Breast epithelium (tissue), 4 donors: ENCODE measurements around the gene ATP7A. TPM values are rescaled to one million over a fixed set of nuclear protein-coding genes. Genes with fewer than 3 reads are reported as not detected.
"Not testable (repeated sequence)": the region's sequence is repeated elsewhere in the genome, so short reads cannot be mapped to it uniquely, and the experiment has no call there.

Experiments
- DNase-seq, 2 donors: peaks; one replicate each; pipeline ENCODE4 v3.0.0-alpha.2; 2019; ENCODE audit warnings: low spot score in 2 of 2
- H3K27ac ChIP-seq, 2 donors: fragments of 200-600 bp; sonication (generic) in 1 of 2; one replicate each; pipeline ENCODE4 v1.5.1; 2016 to 2019; ENCODE audit warnings: mild to moderate bottlenecking in 1 of 2
- H3K27me3 ChIP-seq, 2 donors: fragments of 200-600 bp; sonication (generic) in 1 of 2; one replicate each; pipeline versions ENCODE4 v1.5.1 to v1.6.0; 2017 to 2019; ENCODE audit warnings: control low read depth in 1 of 2, mild to moderate bottlenecking in 1 of 2
- H3K36me3 ChIP-seq: fragments of 200-600 bp; one replicate; pipeline ENCODE4 v1.5.1; 2019
- H3K4me1 ChIP-seq, 2 donors: fragments of 200-600 bp; sonication (generic); one replicate each; pipeline ENCODE4 v1.5.1; 2016 to 2019; ENCODE audit warnings: control low read depth in 1 of 2
- H3K4me3 ChIP-seq, 3 donors: fragments of 200-600 bp; sonication (generic); 1 replicate in 2 of 3; 2 replicates in 1 of 3; pipeline ENCODE4 v1.5.1; 2016 to 2019; ENCODE audit warnings: mild to moderate bottlenecking in 3 of 3, moderate library complexity in 2 of 3
- H3K9me3 ChIP-seq, 2 donors: fragments of 200-600 bp; sonication (generic) in 1 of 2; one replicate each; pipeline ENCODE4 v1.5.1; 2016 to 2019; ENCODE audit warnings: control low read depth in 1 of 2
- CTCF ChIP-seq, 3 donors: fragments of 450-650 bp; IDR thresholded peaks; one replicate each; pipeline ENCODE4 v1.5.1; 2016 to 2017; ENCODE audit warnings: antibody characterized with exemption in 3 of 3, mild to moderate bottlenecking in 3 of 3, moderate library complexity in 3 of 3
- POLR2A ChIP-seq: fragments of 450-650 bp; IDR thresholded peaks from one replicate; pipeline ENCODE4 v1.6.1; 2016; ENCODE audit warnings: antibody characterized with exemption, mild to moderate bottlenecking, moderate library complexity
- POLR2AphosphoS5 ChIP-seq, 3 donors: sonication (generic); formaldehyde crosslinking; IDR thresholded peaks; one replicate each; pipeline ENCODE4 v1.6.1; 2017; ENCODE audit warnings: antibody characterized with exemption in 3 of 3
- intact Hi-C: fragments of 100-400 bp; cut with DNase I; formaldehyde crosslinking; loops from one replicate; pipeline ENCODE4 v1.15.1; 2023; ENCODE audit warnings: low total_unique reads
- total RNA-seq, 3 donors: library from RNA; depleted of rRNA; stranded (reverse); fragments of >200 nt; gene quantifications; one replicate each; pipeline ENCODE4 v1.1.0, GENCODE V29; 2016

ATP7A gene
- 10 to 100 TPM in 2 of 3 donors, 1 to 10 TPM in 1; 9.4 to 23.7 (median 16.4) TPM for total RNA-seq

- Histone ChIP-seq H3K9me3 (no peaks in the 10 kb centered on the region), H3K36me3 (no peaks in the 10 kb centered on the region), H3K27ac (peak within 1 kb of the TSS; percentile 82 to 86), H3K4me1 (peaks cover 0 to 3% of the 10 kb centered on the region in 2 donors), H3K4me3 (peak within 1 kb of the TSS; percentile 56 to 70 (median 61)), H3K27me3 (peaks cover 0 to 9% of the 10 kb centered on the region in 2 donors)
- DNase-seq, result peak; percentile 82 to 83
- no peak for TF ChIP-seq POLR2A
- TF ChIP-seq CTCF (IDR thresholded peaks at IDR 0.05), result peak in 2 of 3 donors; percentile 39 to 47
- peak; percentile 47 to 67 (median 64) for TF ChIP-seq POLR2AphosphoS5 (IDR thresholded peaks at IDR 0.05)
- intact Hi-C loops, result no loop called here
Measured at GRCh38 chrX:77910108-77910840, at the start of gene ATP7A. ATP7A (plus strand) TSS chrX:77910693; CDS start chrX:77971642, 60,949 bp downstream.

GRCh38 chrX:77875372-77875771 is 35.1 kb upstream of the ATP7A start:
- no peaks in the 10 kb centered on the region for H3K27me3 ChIP-seq
- TF ChIP-seq POLR2A (no peak), CTCF (IDR thresholded peaks at IDR 0.05) (no peak), POLR2AphosphoS5 (IDR thresholded peaks at IDR 0.05) (no peak)
- no peak for DNase-seq
- no peak overlapping the region for H3K27ac ChIP-seq
- H3K4me1 ChIP-seq, result no peaks in the 10 kb centered on the region
- intact Hi-C loops, result no loop called here
- no peak overlapping the region for H3K4me3 ChIP-seq
- no peaks in the 10 kb centered on the region for H3K9me3 ChIP-seq
- no peaks in the 10 kb centered on the region for H3K36me3 ChIP-seq

GRCh38 chrX:77881418-77881817 is 29.1 kb upstream of the ATP7A start:
- H3K4me3 ChIP-seq, intact Hi-C loops, H3K27ac ChIP-seq, DNase-seq, H3K36me3 ChIP-seq, H3K9me3 ChIP-seq, H3K27me3 ChIP-seq, H3K4me1 ChIP-seq: not testable (repeated sequence)

- H3K4me1 ChIP-seq, result no peaks in the 10 kb centered on the region
- no peak for DNase-seq
- intact Hi-C loops, result no loop called here
- H3K9me3 ChIP-seq, result no peaks in the 10 kb centered on the region
- no peaks in the 10 kb centered on the region for H3K36me3 ChIP-seq
- H3K27ac ChIP-seq, result no peak overlapping the region
- no peak for TF ChIP-seq POLR2AphosphoS5 (IDR thresholded peaks at IDR 0.05)
- TF ChIP-seq POLR2A, result no peak
- TF ChIP-seq CTCF (IDR thresholded peaks at IDR 0.05), result no peak
- H3K27me3 ChIP-seq, result no peaks in the 10 kb centered on the region
- H3K4me3 ChIP-seq, result no peak overlapping the region
Measured at GRCh38 chrX:77892887-77893286, 17.6 kb upstream of the ATP7A start.

DNA sequence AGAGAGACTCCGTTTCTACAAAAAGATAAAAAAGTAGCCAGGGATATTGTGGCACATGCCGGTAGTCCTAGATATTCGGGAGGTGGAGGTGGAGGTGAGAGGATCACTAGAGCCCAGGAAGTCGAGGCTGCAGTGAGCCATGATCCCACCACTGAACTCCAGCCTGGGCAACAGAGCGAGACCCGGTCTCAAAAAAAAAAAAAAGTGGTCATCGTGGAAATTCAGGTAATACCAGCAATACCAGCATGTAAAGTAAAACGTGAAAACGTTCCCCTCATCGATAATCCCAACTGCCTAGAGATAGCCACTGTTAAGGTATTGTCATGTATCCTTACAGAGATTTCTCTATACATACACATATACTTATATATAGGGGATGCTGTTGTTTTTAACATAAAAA is 16.8 kb upstream of the ATP7A start:
- peak overlapping the region; percentile 64 to 72 (median 64) for H3K4me3 ChIP-seq
- intact Hi-C loops, result no loop called here
- no peaks in the 10 kb centered on the region for H3K27me3 ChIP-seq
- H3K9me3 ChIP-seq, result no peaks in the 10 kb centered on the region
- no peak for DNase-seq
- no peak overlapping the region for H3K27ac ChIP-seq
- TF ChIP-seq CTCF (IDR thresholded peaks at IDR 0.05), result no peak
- no peak for TF ChIP-seq POLR2AphosphoS5 (IDR thresholded peaks at IDR 0.05)
- no peak for TF ChIP-seq POLR2A
- H3K4me1 ChIP-seq, result no peaks in the 10 kb centered on the region
- no peaks in the 10 kb centered on the region for H3K36me3 ChIP-seq
